ENCODE measurements around the gene ZNF414.
A peak's percentile ranks its signal among the peaks of the same experiment; 100 is the strongest.

GRCh38 chr19:8476524-8476923, 37.4 kb downstream of the ZNF414 start:
- TF ChIP-seq CTCF (IDR thresholded peaks at IDR 0.05) (peak in 1 of 12 donors; percentile 17), POLR2A (IDR thresholded peaks at IDR 0.05) (no peak)

Measured in heart left ventricle (tissue), 13 donors.